ENCODE measurements around the gene LAPTM4A.
"Not testable (repeated sequence)": the region's sequence is repeated elsewhere in the genome, so short reads cannot be mapped to it uniquely, and the experiment has no call there.

The LAPTM4A gene

GRCh38 chr2:20093263-20094141, 42.1 kb upstream of the LAPTM4A start:
- H3K27ac ChIP-seq = no peak overlapping the region
- TF ChIP-seq CTCF (IDR thresholded peaks at IDR 0.05) (peak; percentile 30), ZFX (IDR thresholded peaks at IDR 0.05; ENCODE audit: borderline replicate concordance) (no peak)

- H3K27ac ChIP-seq = no peak overlapping the region
- TF ChIP-seq CTCF (IDR thresholded peaks at IDR 0.05) (no peak), ZFX (IDR thresholded peaks at IDR 0.05; ENCODE audit: borderline replicate concordance) (no peak)
Measured at GRCh38 chr2:20092901-20093235, 41.4 kb upstream of the LAPTM4A start.

GRCh38 chr2:20092226-20092900, 40.9 kb upstream of the LAPTM4A start:
- H3K27ac ChIP-seq = no peak overlapping the region
- no peak for TF ChIP-seq ZFX (IDR thresholded peaks at IDR 0.05; ENCODE audit: borderline replicate concordance)
- no peak for TF ChIP-seq CTCF (IDR thresholded peaks at IDR 0.05)

DNA sequence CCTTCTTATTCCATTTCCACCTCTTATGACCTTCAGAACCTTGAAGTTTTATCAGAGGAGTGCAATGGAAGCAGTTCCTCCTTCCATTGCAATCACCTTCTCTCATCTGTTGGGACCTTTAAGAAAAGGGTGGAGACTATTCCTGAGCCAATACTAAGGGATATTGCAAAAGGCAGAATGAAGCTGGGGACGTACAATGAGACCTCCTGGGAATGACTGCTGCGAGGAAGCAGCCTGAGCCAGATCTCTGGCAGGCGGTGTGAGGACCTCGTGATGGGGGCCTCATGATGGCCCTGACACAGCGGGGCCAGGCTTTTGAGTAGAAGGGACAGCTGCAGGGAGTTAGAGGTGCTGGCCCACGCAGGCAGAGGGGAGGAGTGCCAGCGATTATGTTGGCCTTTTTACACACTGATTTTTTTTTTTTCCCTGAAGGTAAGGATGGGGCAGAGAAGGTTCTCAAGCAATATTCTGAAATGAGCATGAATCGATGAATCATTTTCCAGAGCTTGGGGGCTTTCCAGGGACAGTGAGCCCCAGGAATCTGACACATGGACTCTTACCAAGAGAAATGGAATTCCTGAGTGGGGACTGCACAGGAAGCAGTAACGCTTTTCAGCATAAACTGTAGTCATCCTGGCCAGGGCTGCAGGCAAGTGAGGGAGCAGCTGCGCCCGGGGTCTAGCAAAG, 40.0 kb upstream of the LAPTM4A start:
- TF ChIP-seq CTCF (IDR thresholded peaks at IDR 0.05) = no peak
- no peak for TF ChIP-seq ZFX (IDR thresholded peaks at IDR 0.05; ENCODE audit: borderline replicate concordance)
- H3K27ac ChIP-seq = no peak overlapping the region

DNA sequence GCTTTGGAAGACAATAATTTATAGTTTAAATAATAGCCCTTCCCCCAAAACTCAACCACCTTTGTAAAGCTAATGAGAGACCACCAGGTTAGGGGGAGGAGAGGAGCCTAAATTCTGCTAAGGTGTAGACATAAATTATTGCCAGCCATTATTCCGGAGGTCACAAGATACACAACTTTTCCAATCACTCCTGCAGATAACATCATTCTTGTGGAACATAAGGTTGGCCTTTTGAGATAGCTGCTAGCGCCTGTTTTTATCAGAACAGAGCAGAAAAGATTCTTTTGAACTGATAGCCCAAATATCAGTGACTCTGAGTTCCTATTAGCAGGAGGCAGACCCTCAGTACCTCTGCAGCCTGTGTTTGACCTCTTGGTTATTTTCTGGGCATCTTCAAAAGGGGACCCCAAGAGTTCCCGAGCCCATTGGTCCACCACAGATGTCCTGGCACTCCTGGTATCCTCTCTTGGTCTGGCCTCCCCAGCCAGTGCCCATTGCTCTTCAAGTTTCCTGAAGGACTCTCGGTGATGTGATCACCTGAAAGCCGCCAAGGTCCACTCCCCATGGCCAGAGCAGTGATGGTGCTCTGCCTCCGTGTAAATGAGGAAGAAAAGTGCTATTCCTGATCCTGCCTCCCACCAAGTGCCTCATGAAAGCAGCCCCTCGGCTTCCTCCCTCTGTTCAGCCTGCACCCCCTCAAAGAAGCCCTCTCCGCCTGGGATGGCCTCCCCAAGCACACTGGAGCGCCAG, 38.5 kb upstream of the LAPTM4A start:
- TF ChIP-seq ZFX (IDR thresholded peaks at IDR 0.05; ENCODE audit: borderline replicate concordance) = no peak
- TF ChIP-seq CTCF (IDR thresholded peaks at IDR 0.05) = no peak

DNA sequence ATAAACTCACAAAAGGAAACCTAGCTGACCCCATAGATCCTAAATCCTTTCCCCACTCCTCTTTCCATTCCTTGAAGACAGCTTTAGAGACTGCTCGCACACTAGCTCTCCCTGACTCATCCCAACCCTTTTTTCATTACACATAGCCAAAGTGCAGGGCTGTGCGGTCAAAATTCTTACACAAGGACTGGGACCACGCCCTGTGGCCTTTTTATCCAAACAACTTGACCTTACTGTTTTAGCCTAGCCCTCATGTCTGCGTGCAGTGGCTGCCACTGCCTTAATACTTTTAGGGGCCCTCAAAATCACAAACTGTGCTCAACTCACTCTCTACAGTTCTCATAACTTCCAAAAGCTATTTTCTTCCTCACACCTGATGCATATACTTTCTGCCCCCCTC, 34.5 kb upstream of the LAPTM4A start:
- not testable (repeated sequence) for H3K27ac ChIP-seq

More for the DNA sequence above, 38.5 kb upstream of the LAPTM4A start:
- no peak overlapping the region for H3K27ac ChIP-seq

DNA sequence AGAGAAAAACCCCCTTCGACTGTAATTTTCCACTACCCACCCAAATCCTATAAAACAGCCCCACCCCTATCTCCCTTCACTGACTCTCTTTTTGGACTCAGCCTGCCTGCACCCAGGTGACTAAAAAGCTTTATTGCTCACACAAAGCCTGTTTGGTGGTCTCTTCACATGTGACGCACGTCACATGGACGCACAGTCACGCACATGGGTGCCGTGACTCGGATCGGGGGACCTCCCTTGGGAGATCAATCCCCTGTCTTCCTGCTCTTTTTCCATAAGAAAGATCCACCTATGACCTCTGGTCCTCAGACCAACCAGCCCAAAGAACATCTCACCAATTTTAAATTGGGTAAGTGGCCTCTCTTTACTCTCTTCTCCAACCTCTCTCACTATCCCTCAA, 31.4 kb upstream of the LAPTM4A start:
- H3K27ac ChIP-seq = not testable (repeated sequence)
